Endodermal cell (in vitro differentiated cells): ENCODE data around the gene SSR4. TPM values are rescaled to one million over a fixed set of nuclear protein-coding genes. Genes with fewer than 3 reads are reported as not detected.

Experiments used
- DNase-seq: peaks from one replicate; pipeline ENCODE4 v3.0.0-alpha.2; 2017
- H3K27ac ChIP-seq: 2 replicates; pipeline ENCODE4 v1.5.1; 2013; ENCODE audit warnings: mild to moderate bottlenecking, low read depth, low read length, moderate library complexity
- H3K27me3 ChIP-seq: 2 replicates; pipeline ENCODE4 v1.6.1; 2013; ENCODE audit warnings: mild to moderate bottlenecking, low read length, moderate library complexity; ENCODE audit not compliant: insufficient read depth, control insufficient read depth, poor library complexity, severe bottlenecking
- H3K36me3 ChIP-seq: 2 replicates; pipeline ENCODE4 v1.7.0; 2013; ENCODE audit warnings: mild to moderate bottlenecking, low read length, moderate library complexity; ENCODE audit not compliant: control insufficient read depth, insufficient read depth
- H3K4me1 ChIP-seq: one replicate; pipeline ENCODE4 v1.7.0; 2013; ENCODE audit warnings: low read length; ENCODE audit not compliant: control insufficient read depth, insufficient read depth
- H3K4me3 ChIP-seq: 2 replicates; pipeline ENCODE4 v1.5.1; 2013; ENCODE audit warnings: mild to moderate bottlenecking, low read length, moderate library complexity
- H3K9ac ChIP-seq: 2 replicates; pipeline ENCODE4 v1.6.1; 2013; ENCODE audit warnings: mild to moderate bottlenecking, low read length, moderate library complexity; ENCODE audit not compliant: poor library complexity, severe bottlenecking; ENCODE audit errors: extremely low read depth
- H3K9me3 ChIP-seq: 2 replicates; pipeline ENCODE4 v1.6.1; 2013; ENCODE audit warnings: mild to moderate bottlenecking, low read length, moderate library complexity; ENCODE audit not compliant: control insufficient read depth
- H3K27ac Mint-ChIP-seq: 2 replicates; pipeline ENCODE4 v1.8.0; 2020; ENCODE audit warnings: mixed read lengths
- H3K27me3 Mint-ChIP-seq: 2 replicates; pipeline ENCODE4 v1.8.0; 2021; ENCODE audit warnings: mild to moderate bottlenecking, mixed read lengths; ENCODE audit not compliant: insufficient read depth
- H3K36me3 Mint-ChIP-seq: 2 replicates; pipeline ENCODE4 v1.8.0; 2020; ENCODE audit warnings: low read depth, mixed read lengths
- H3K4me1 Mint-ChIP-seq: 2 replicates; pipeline ENCODE4 v1.8.0; 2020; ENCODE audit warnings: mixed read lengths
- H3K4me3 Mint-ChIP-seq: 2 replicates; pipeline ENCODE4 v1.8.0; 2020; ENCODE audit warnings: mild to moderate bottlenecking, moderate library complexity, mixed read lengths
- H3K9me3 Mint-ChIP-seq: 2 replicates; pipeline ENCODE4 v1.8.0; 2020; ENCODE audit warnings: mild to moderate bottlenecking, mixed read lengths
- CTCF ChIP-seq: fragments of 200-600 bp; sonication (generic); conservative IDR thresholded peaks from 2 replicates; pipeline ENCODE4 v1.5.0; 2021; ENCODE audit warnings: antibody characterized with exemption, mild to moderate bottlenecking
- whole genome bisulfite sequencing, 2 experiments: methylation state at CpG; one replicate each; pipeline versions ENCODE4 v1.1.5 to v1.1.7; 2013; ENCODE audit warnings: missing lambda C conversion rate in 2 of 2, mixed read lengths in 1 of 2; ENCODE audit not compliant: insufficient coverage in 1 of 2, insufficient read length in 1 of 2; 5-methylcytosine and 5-hydroxymethylcytosine counted together
- total RNA-seq, 2 donors: library from RNA; stranded (reverse); fragmentation: NEBNext Ultra II Directional in 1 of 2; extraction: Animal tissue kit (Norgen Biotek cat#: 25700) in 1 of 2; gene quantifications; 2 replicates in 1 of 2; 3 replicates in 1 of 2; pipeline ENCODE4 v1.2.1, GENCODE V29; 2021

SSR4 gene
- total RNA-seq, 2 donors from 2014 or later = 220 to 236 TPM

GRCh38 chrX:153776120-153776599 is 18.3 kb upstream of the SSR4 start:
- Histone ChIP-seq H3K9me3 (no peaks in the 10 kb centered on the region), H3K9ac (no peak overlapping the region), H3K27me3 (no peaks in the 10 kb centered on the region), H3K4me1 (no peaks in the 10 kb centered on the region), H3K36me3 (no peaks in the 10 kb centered on the region), H3K27ac (no peak overlapping the region), H3K4me3 (no peak overlapping the region)
- WGBS, 2 experiments = 97% methylated on average over 8 of the region's 20 CpGs; no CpG with 5 or more reads in 1 of the 2 experiments
- Mint-ChIP-seq H3K4me3 (no peak overlapping the region), H3K27me3 (no peaks in the 10 kb centered on the region), H3K9me3 (peaks cover 39% of the 10 kb centered on the region), H3K27ac (no peak overlapping the region), H3K36me3 (no peaks in the 10 kb centered on the region), H3K4me1 (no peaks in the 10 kb centered on the region)
- no peak for TF ChIP-seq CTCF
- DNase-seq = no peak

- no peak for TF ChIP-seq CTCF
- Mint-ChIP-seq H3K4me3 (no peak overlapping the region), H3K27me3 (no peaks in the 10 kb centered on the region), H3K27ac (no peak overlapping the region), H3K4me1 (no peaks in the 10 kb centered on the region), H3K36me3 (no peaks in the 10 kb centered on the region), H3K9me3 (peaks cover 41% of the 10 kb centered on the region)
- no peak overlapping the region for H3K9ac ChIP-seq
- H3K4me3 ChIP-seq = no peak overlapping the region
- DNase-seq = no peak
- no peak overlapping the region for H3K27ac ChIP-seq
- no peaks in the 10 kb centered on the region for H3K9me3 ChIP-seq
- H3K36me3 ChIP-seq = no peaks in the 10 kb centered on the region
- no peaks in the 10 kb centered on the region for H3K27me3 ChIP-seq
- no peaks in the 10 kb centered on the region for H3K4me1 ChIP-seq
- 98% methylated on average over 9 of the region's 22 CpGs; no CpG with 5 or more reads in 1 of the 2 experiments for WGBS, 2 experiments
Measured at GRCh38 chrX:153776611-153777045, 17.8 kb upstream of the SSR4 start.

GRCh38 chrX:153777261-153778090 is 17.0 kb upstream of the SSR4 start:
- no peaks in the 10 kb centered on the region for H3K9me3 ChIP-seq
- no peaks in the 10 kb centered on the region for H3K27me3 Mint-ChIP-seq
- no peaks in the 10 kb centered on the region for H3K36me3 ChIP-seq
- H3K9ac ChIP-seq = no peak overlapping the region
- no peak overlapping the region for H3K4me3 Mint-ChIP-seq
- H3K27ac ChIP-seq = no peak overlapping the region
- H3K4me1 ChIP-seq = no peaks in the 10 kb centered on the region
- H3K4me1 Mint-ChIP-seq = no peaks in the 10 kb centered on the region
- no peak overlapping the region for H3K27ac Mint-ChIP-seq
- WGBS, 2 experiments = 95 to 96% methylated on average over 14 to 33 of the region's 34 CpGs
- no peak overlapping the region for H3K4me3 ChIP-seq
- no peaks in the 10 kb centered on the region for H3K36me3 Mint-ChIP-seq
- H3K27me3 ChIP-seq = no peaks in the 10 kb centered on the region
- DNase-seq = no peak
- peaks cover 40% of the 10 kb centered on the region for H3K9me3 Mint-ChIP-seq
- TF ChIP-seq CTCF = no peak
